ENCODE measurements around the gene VWA8.
"Not testable (repeated sequence)": the region's sequence is repeated elsewhere in the genome, so short reads cannot be mapped to it uniquely, and the experiment has no call there.

VWA8 gene

GRCh38 chr13:41678848-41679247, 282.1 kb downstream of the VWA8 start:
- DNase-seq: no peak

GRCh38 chr13:41678249-41678648, 282.7 kb downstream of the VWA8 start:
- no peak for DNase-seq

GRCh38 chr13:41675306-41675705, 285.6 kb downstream of the VWA8 start:
- DNase-seq: no peak

GRCh38 chr13:41674246-41674645, 286.7 kb downstream of the VWA8 start:
- DNase-seq: no peak

GRCh38 chr13:41673640-41674039, 287.3 kb downstream of the VWA8 start:
- no peak for DNase-seq

- no peak for DNase-seq
Observed at GRCh38 chr13:41670873-41671443, 290.0 kb downstream of the VWA8 start.

GRCh38 chr13:41668130-41668757, 292.7 kb downstream of the VWA8 start:
- DNase-seq: no peak

GRCh38 chr13:41666644-41667043, 294.3 kb downstream of the VWA8 start:
- DNase-seq: no peak

- no peak for DNase-seq
Observed at GRCh38 chr13:41660411-41660810, 300.5 kb downstream of the VWA8 start.

GRCh38 chr13:41658057-41658661, 302.8 kb downstream of the VWA8 start:
- DNase-seq: no peak

GRCh38 chr13:41655997-41656396, 304.9 kb downstream of the VWA8 start:
- no peak for DNase-seq

- DNase-seq: no peak
Observed at GRCh38 chr13:41654796-41655195, 306.1 kb downstream of the VWA8 start.

GRCh38 chr13:41652735-41653361, 308.1 kb downstream of the VWA8 start:
- no peak for DNase-seq

- no peak for DNase-seq
Observed at GRCh38 chr13:41651413-41652058, 309.4 kb downstream of the VWA8 start.

- DNase-seq: no peak
Observed at GRCh38 chr13:41650706-41651105, 310.2 kb downstream of the VWA8 start.

GRCh38 chr13:41649659-41650058, 311.2 kb downstream of the VWA8 start:
- DNase-seq: no peak

GRCh38 chr13:41648314-41648935, 312.5 kb downstream of the VWA8 start:
- no peak for DNase-seq

GRCh38 chr13:41647699-41648313, 313.1 kb downstream of the VWA8 start:
- DNase-seq: not testable (repeated sequence)

- no peak for DNase-seq
Observed at GRCh38 chr13:41645331-41645730, 315.6 kb downstream of the VWA8 start.

- no peak for DNase-seq
Observed at GRCh38 chr13:41644742-41645141, 316.2 kb downstream of the VWA8 start.

- DNase-seq: no peak
Observed at GRCh38 chr13:41643507-41643906, 317.4 kb downstream of the VWA8 start.

GRCh38 chr13:41641961-41642360, 318.9 kb downstream of the VWA8 start:
- no peak for DNase-seq

GRCh38 chr13:41641429-41641828, 319.5 kb downstream of the VWA8 start:
- no peak for DNase-seq
